Keratinocyte (primary cell): ENCODE results near the gene KLHL21.

ENCODE experiments used
- CTCF ChIP-seq, 3 experiments: IDR thresholded peaks in 1 of 3; conservative IDR thresholded peaks in 1 of 3; optimal IDR thresholded peaks in 1 of 3; 2 replicates in 2 of 3; 3 replicates in 1 of 3; pipeline versions ENCODE3 to v1.5.1; 2011; ENCODE audit warnings: low read length in 3 of 3, mild to moderate bottlenecking in 3 of 3, moderate library complexity in 2 of 3, control low read depth in 1 of 3, inconsistent platforms in 1 of 3; ENCODE audit not compliant: insufficient read depth in 2 of 3; ENCODE audit errors: extremely low read depth in 1 of 3
- EZH2 ChIP-seq: IDR thresholded peaks from one replicate; pipeline ENCODE4 v1.6.1; 2012; ENCODE audit warnings: inconsistent platforms, mild to moderate bottlenecking, low read length, moderate library complexity

DNA sequence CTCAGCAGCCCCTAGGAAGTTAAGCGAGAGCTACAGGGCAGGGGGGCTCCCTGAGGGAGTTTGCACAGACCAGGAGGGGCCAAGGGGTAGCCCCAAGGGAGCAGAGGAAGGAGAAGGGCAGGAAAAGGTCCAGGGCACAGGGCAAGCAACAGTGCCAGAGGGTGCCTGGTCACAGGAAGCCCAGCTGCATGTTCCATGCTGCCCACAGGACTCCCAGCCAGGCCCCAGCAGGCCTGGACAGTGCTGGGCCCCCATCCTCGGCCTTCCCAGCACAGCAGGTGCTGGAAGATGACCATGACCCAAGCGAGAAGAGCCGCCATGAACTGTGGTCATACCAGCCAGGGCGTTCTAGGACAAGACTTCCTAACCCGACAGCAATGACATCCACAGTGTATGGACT lies 11.0 kb downstream of the KLHL21 start:
- TF ChIP-seq CTCF (optimal IDR thresholded peaks at IDR 0.05 in 1 of 3, IDR thresholded peaks at IDR 0.05 in 1 of 3, conservative IDR thresholded peaks at IDR 0.05 in 1 of 3; ENCODE audit: extremely low read depth in 1 of 3, insufficient read depth in 2 of 3, low read length in 3 of 3) (no peak), EZH2 (no peak)
